PC-9 (cell line): ENCODE results near the gene RAB3C. TPM values are rescaled to one million over a fixed set of nuclear protein-coding genes. Genes with fewer than 3 reads are reported as not detected.
"Not testable (repeated sequence)": the region's sequence is repeated elsewhere in the genome, so short reads cannot be mapped to it uniquely, and the experiment has no call there.

Source experiments
- Bru-seq: library from RNA; stranded (reverse); fragments of 400-500 nt; gene quantifications from one replicate; lab custom pipeline; 2021; lab: Mats Ljungman, UMichigan
- BruChase-seq, 2 experiments: library from RNA; stranded (reverse); fragments of 400-500 nt; gene quantifications; one replicate each; lab custom pipeline; 2021; lab: Mats Ljungman, UMichigan
- BruUV-seq: library from RNA; stranded (reverse); fragments of 400-500 nt; replicated peaks from 2 replicates; lab custom pipeline; 2021; lab: Mats Ljungman, UMichigan
- CTCF ChIA-PET: fragments of 300-600 bp; sonication (Branson Sonifier 250); formaldehyde crosslinking; loops from one replicate; lab custom pipeline; 2022; ENCODE audit warnings: antibody characterized with exemption; lab: Charles Lee
- POLR2A ChIA-PET: fragments of 300-600 bp; sonication (Branson Sonifier 250); formaldehyde crosslinking; loops from one replicate; lab custom pipeline; 2022; ENCODE audit warnings: antibody characterized with exemption; ENCODE audit not compliant: unreplicated experiment; lab: Charles Lee
- DNase-seq, 2 experiments: peaks; one replicate each; pipeline versions ENCODE4 v3.0.0 to v3.0.0-alpha.2; 2015 to 2022; ENCODE audit warnings: mixed read lengths in 1 of 2
- H2AFZ ChIP-seq: fragments of 200-600 bp; sonication (generic); 2 replicates; pipeline ENCODE4 v1.8.1; 2017; ENCODE audit warnings: antibody characterized with exemption
- H3F3A ChIP-seq: fragments of 200-600 bp; sonication (generic); 2 replicates; pipeline ENCODE4 v1.8.1; 2017; ENCODE audit warnings: antibody characterized with exemption, mild to moderate bottlenecking, low read depth; ENCODE audit not compliant: insufficient read depth
- H3K27ac ChIP-seq: fragments of 200-600 bp; sonication (generic); 2 replicates; pipeline ENCODE4 v1.6.1; 2016; ENCODE audit warnings: mixed run types
- H3K27me3 ChIP-seq: fragments of 200-600 bp; sonication (generic); 2 replicates; pipeline ENCODE4 v1.6.1; 2016; ENCODE audit warnings: low read depth, mixed run types; ENCODE audit not compliant: insufficient read depth
- H3K36me3 ChIP-seq: fragments of 200-600 bp; sonication (generic); 2 replicates; pipeline ENCODE4 v1.6.1; 2016; ENCODE audit warnings: low read depth, mixed run types
- H3K4me1 ChIP-seq: fragments of 200-600 bp; sonication (generic); replicated peaks from 2 replicates; pipeline ENCODE4 v1.6.1; 2016; ENCODE audit warnings: mixed run types; ENCODE audit not compliant: insufficient read depth
- H3K4me2 ChIP-seq: fragments of 200-600 bp; sonication (generic); 2 replicates; pipeline ENCODE4 v1.6.1; 2017; ENCODE audit warnings: mixed run types
- H3K4me3 ChIP-seq: fragments of 200-600 bp; sonication (generic); 2 replicates; pipeline ENCODE4 v1.6.1; 2016; ENCODE audit warnings: mixed run types
- H3K79me2 ChIP-seq: fragments of 200-600 bp; sonication (generic); 2 replicates; pipeline ENCODE4 v1.6.1; 2017; ENCODE audit warnings: low read depth, mixed run types
- H3K9me2 ChIP-seq: fragments of 200-600 bp; sonication (generic); 2 replicates; pipeline ENCODE4 v1.8.1; 2017; ENCODE audit warnings: mild to moderate bottlenecking; ENCODE audit not compliant: insufficient read depth
- H3K9me3 ChIP-seq: fragments of 200-600 bp; sonication (generic); 2 replicates; pipeline ENCODE4 v1.8.1; 2016; ENCODE audit warnings: low read depth; ENCODE audit not compliant: insufficient read depth
- H4K20me1 ChIP-seq: fragments of 200-600 bp; sonication (generic); 2 replicates; pipeline ENCODE4 v1.8.1; 2017; ENCODE audit not compliant: insufficient read depth
- CTCF ChIP-seq: fragments of 200-600 bp; sonication (generic); conservative IDR thresholded peaks from 2 replicates; pipeline ENCODE4 v1.6.1; 2017; ENCODE audit warnings: mixed run types, antibody characterized with exemption, mild to moderate bottlenecking, moderate library complexity
- EZH2 ChIP-seq: fragments of 200-600 bp; sonication (generic); IDR thresholded peaks from 2 replicates; pipeline ENCODE4 v1.8.0; 2017; ENCODE audit warnings: antibody characterized with exemption, low read depth
- intact Hi-C: fragments of 100-400 bp; cut with micrococcal nuclease; formaldehyde crosslinking; loops from one replicate; pipeline ENCODE4 v1.10.0; 2022; ENCODE audit not compliant: unreplicated experiment
- long read RNA-seq: library from polyadenylated mRNA; stranded (forward); transcript quantifications from one replicate; pipeline ENCODE4 v2.0.0, GENCODE V29; 2022
- total RNA-seq: library from RNA; stranded (reverse); gene quantifications from 2 replicates; pipeline ENCODE4 v1.2.3, GENCODE V29; 2021

RAB3C gene
- total RNA-seq (not detected in 2 replicates), Bru-seq, nascent RNA (percentile 2 among the genes with signal in this experiment), BruChase-seq, experiment 1, labeled RNA remaining after a 2-hour chase (percentile 2 among the genes with signal in this experiment), BruChase-seq, experiment 2, labeled RNA remaining after a 6-hour chase (not detected)
- long read RNA-seq = 0 reads

GRCh38 chr5:58582803-58583491, at the start of gene RAB3C:
TSS of gene RAB3C (plus strand) at chr5:58583075. CDS start at chr5:58583209, 134 bp downstream.
- H3K4me3 ChIP-seq = peak within 1 kb of the TSS; percentile 57
- CTCF ChIA-PET = interaction anchor here (0.6 kb wide), 1 partner anchor 798 kb away, joined by 4 read pairs; no protein-coding TSS in a partner anchor
- H4K20me1 ChIP-seq = no peaks in the 10 kb centered on the region
- no peaks in the 10 kb centered on the region for H3K79me2 ChIP-seq
- TF ChIP-seq CTCF (no peak), EZH2 (no peak)
- no peaks in the 10 kb centered on the region for H3F3A ChIP-seq
- H3K4me2 ChIP-seq = peak within 1 kb of the TSS; percentile 98
- H3K27ac ChIP-seq = no peak within 1 kb of the TSS
- H3K9me3 ChIP-seq = no peaks in the 10 kb centered on the region
- POLR2A ChIA-PET = no interaction called here
- peak within 1 kb of the TSS; percentile 88 for H2AFZ ChIP-seq
- peak; percentile 82 for DNase-seq
- intact Hi-C loops = no loop called here
- H3K9me2 ChIP-seq = no peaks in the 10 kb centered on the region
- H3K27me3 ChIP-seq = peaks cover 9% of the 10 kb centered on the region; the same call in 1 of the 2 replicates
- no peaks in the 10 kb centered on the region for H3K36me3 ChIP-seq
- no TSS peak for BruUV-seq
- peaks cover 9% of the 10 kb centered on the region for H3K4me1 ChIP-seq

- H3K27ac ChIP-seq, DNase-seq, H3K27me3 ChIP-seq, BruUV-seq, H3K4me2 ChIP-seq, H3K9me2 ChIP-seq, H3K9me3 ChIP-seq, H3K4me3 ChIP-seq, POLR2A ChIA-PET, H3K4me1 ChIP-seq, CTCF ChIA-PET, H3F3A ChIP-seq, H4K20me1 ChIP-seq, H3K36me3 ChIP-seq, intact Hi-C loops, H2AFZ ChIP-seq, H3K79me2 ChIP-seq: not testable (repeated sequence)
Measured at GRCh38 chr5:58541935-58542334, 40.9 kb upstream of the RAB3C start.

GRCh38 chr5:58542709-58543108, 40.2 kb upstream of the RAB3C start:
- no peak overlapping the region for H3K4me2 ChIP-seq
- ChIA-PET POLR2A (no interaction called here), CTCF (no interaction called here)
- H3K4me1 ChIP-seq = no peaks in the 10 kb centered on the region; the same call in 1 of the 2 replicates
- no peaks in the 10 kb centered on the region for H4K20me1 ChIP-seq
- H3K27me3 ChIP-seq = no peaks in the 10 kb centered on the region
- no peak overlapping the region for H3K4me3 ChIP-seq
- BruUV-seq = no TSS peak
- TF ChIP-seq CTCF = no peak
- TF ChIP-seq EZH2 = no peak
- H3F3A ChIP-seq = no peaks in the 10 kb centered on the region
- no peaks in the 10 kb centered on the region for H3K9me2 ChIP-seq
- H3K79me2 ChIP-seq = no peaks in the 10 kb centered on the region
- H3K36me3 ChIP-seq = no peaks in the 10 kb centered on the region
- DNase-seq = no peak
- intact Hi-C loops = no loop called here
- no peak overlapping the region for H2AFZ ChIP-seq
- peaks cover 8% of the 10 kb centered on the region; the same call in 1 of the 2 replicates for H3K9me3 ChIP-seq
- H3K27ac ChIP-seq = no peak overlapping the region
